ENCODE measurements around the gene GPD2.
"Not testable (repeated sequence)": the region's sequence is repeated elsewhere in the genome, so short reads cannot be mapped to it uniquely, and the experiment has no call there.

The GPD2 gene

DNA sequence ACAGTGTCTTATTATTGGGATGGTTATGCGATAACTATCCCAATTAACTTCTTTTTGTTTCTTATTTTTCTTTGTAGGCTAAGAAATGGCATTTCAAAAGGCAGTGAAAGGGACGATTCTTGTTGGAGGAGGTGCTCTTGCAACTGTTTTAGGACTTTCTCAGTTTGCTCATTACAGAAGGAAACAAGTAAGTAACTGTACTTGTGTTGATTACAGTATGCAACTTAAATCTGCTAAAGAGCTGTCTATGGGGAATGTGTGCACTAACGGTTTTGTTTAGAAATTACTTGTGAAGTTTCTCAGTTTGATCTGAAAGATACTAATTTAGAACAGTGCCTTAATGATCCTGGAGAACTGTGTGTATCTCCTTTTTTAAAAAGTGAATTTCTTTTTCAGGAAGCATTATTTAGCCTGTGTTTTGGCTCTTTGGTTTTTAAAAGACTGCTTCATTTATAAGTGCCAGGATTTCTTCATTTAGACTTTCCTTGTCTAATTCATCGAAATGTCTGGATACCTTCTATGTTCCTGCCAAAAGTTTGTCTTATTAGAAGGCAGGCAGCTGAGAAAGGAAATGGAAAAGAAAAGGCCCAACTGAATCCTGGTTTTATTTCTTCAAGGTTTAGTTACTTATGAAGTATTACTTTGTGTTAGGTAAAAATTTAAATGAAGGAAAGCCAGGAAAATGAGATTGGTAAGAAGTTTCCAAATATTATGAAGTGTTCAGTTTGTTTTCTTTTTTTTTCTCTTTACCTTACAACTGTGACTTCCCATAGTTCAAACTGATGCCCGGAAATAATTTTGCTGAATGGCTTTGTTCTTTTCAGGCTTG, 40.1 kb downstream of the GPD2 start:
- DNase-seq = no peak

DNA sequence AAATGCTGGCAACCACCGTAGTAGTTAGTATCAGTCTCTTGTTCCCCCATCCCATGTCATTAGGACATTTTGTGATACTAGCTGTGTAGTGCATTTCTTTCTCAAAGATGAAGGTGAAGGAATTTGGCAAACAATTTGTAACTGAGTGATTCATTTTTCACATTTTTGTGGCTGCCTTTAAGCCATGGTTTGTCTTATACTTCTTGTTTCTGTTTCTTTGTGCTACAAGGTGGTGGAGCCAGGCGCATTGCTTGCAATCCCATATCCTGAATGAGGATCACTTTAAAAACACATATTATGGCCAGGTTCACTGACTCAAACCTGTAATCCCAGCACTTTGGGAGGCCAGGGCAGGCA, 40.6 kb downstream of the GPD2 start:
- DNase-seq = no peak

DNA sequence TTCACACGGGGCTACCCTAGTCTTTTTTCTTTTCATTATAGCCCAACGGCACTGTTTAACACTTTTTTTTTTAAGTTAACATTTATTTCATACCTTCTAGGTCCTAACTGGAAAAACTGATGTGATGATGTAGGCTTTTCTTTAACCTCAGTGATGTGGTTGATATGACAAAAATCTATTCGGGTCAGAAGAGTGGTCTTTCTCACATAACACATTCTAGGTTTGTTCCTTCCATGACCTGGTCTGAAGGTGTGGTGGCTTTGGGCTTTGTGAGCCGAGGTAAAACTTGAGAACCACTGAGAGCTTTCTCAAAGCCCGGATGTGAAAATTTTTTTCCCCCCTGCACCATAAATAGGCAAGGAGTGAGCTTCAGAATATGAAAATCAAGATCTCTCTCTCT, 44.2 kb downstream of the GPD2 start:
- no peak for DNase-seq

DNA sequence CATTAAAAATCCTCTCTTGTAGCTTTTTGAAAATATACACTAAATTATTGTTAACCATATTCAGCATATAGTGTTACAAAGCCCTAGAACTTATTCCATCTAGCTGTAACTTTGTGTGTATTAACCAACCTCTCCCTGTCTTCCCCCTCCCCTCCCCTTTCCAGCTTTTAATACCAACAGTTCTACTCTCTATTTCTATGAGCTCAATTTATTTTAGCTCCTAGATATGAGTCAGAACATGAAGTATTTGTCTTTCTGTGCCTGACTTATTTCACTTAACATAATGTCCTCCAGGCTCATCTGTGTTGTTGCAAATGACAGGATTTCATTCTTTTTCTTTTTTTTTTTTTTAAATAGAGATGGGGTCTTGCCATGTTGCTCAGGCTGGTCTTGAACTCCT, 45.1 kb downstream of the GPD2 start:
- no peak for DNase-seq

DNA sequence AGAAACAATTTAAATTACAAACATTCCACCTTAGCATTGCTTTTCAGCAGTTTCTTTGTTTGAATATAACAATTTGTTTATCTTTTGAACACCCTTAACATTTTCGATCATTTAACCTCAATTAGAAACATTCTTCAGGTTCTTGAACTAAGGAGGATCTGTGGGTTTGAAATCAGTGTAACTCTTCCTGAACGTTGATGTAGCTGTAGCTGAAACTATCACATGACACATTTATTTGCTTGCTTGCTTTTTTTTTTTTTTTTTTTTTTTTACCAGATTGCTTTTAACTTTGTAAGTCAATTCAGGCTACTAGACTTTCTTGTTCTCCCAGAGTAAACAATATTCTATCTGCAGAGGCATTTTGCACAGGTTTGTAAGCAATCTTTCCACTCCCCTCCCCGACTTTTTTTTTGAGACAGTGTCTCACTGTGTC, 47.6 kb downstream of the GPD2 start:
- DNase-seq = no peak

DNA sequence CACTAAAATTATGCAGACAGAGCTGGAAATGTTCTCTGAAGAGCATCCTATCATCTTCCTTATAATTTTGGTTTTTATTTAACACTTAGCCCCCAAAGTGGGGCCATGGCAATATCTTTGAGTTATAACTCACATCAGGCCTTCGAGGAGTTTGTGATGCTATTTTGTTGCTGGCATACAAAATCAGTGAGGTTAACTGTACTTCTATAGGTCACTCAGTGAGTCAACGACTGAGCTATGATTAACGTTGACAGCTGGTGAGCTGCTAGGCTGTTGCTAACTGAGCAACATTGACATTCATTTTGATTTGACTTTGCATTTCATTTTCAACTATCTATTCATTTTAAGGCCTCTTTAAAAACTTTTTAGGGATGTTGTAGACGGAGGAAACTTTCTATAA, 50.0 kb downstream of the GPD2 start:
- no peak for DNase-seq

DNA sequence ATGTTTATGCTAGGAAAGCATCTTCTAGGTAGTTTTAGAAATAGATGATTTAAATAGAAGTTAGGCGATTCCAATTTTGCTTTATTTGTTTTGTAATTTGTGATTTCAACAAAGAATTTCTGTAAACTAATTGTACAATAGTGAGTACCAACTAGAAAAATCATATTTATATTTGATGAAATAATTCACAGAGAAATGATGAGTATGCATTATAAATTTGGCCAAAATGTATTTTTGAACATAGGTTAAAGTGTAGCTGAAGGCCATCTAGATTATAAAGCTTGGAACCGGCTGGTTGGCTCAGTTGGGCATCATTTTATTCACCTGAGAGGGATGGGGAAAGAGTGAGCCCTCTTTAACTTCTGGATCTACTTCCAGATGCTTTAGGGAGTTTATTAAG, 50.4 kb downstream of the GPD2 start:
- DNase-seq = no peak

DNA sequence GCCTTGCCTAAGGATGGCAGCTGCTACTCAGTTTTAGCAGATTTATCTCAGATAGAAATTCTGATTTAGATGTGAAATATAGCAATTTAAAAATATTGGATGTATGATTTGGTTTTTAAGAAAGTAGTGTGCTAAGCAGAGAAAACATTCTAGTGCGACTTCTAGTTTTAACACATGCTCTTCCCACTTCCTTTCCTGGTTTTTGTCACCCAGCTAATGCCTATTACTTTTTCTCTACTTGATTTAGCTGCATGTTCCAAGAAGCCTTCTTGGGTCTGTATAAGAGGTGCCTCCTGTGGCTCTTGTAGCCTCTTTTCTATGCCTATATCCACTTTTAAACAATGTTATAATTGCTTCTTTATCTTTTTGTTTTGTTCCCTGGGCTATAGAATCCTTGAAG, 53.0 kb downstream of the GPD2 start:
- no peak for DNase-seq

DNA sequence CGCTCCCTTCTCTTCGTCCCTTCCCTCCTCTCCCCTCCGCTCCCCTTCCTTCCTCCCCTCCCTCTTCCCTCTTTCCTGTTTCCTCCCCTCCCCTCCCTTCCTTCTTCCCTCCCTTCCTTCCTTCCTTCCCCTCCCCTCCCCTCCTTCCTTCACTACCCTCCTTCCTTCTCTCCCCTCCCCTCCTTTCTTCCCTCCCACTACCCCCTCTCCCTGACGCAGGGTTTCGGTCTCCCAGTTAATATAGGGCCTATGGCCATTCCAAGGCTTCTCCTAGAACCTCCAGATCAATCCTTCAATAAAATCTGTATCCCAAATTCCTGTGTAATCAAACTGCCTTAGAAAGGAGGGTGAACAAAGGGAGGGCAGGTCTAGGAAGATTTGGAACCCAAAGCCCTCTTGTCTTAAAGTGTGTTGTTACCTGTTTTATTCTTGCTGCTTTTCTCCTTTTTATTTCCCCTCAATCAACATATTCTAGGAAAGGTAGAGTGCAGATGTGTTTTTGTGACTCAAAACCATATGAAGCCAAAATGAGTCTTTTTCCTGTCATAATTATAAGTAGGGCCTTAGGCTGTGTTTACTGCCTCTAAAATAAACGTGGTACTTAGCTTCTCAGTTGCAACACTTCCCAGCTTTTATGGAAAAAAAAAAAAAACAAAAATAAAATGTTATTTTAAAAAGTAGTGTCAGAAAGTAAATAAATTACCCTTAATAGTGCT, 53.7 kb downstream of the GPD2 start:
- no peak for DNase-seq

DNA sequence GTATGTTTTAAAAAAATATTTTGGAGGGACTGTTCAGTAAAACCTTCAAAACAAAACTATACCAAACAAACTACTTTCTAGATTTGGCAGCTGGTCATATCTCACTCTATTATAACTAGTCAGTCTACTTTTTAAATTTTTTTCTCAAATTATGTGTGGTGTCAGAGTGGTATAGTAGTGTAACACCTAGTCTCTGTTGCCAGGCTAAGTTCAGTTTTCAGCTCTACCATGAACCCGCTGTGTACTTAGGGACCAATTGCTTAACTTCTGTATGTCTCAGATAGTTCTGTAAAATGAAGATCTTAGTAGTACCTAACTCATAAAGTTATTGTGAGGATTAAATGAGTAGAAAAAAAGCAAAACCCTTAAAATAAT, 54.3 kb downstream of the GPD2 start:
- DNase-seq = no peak

DNA sequence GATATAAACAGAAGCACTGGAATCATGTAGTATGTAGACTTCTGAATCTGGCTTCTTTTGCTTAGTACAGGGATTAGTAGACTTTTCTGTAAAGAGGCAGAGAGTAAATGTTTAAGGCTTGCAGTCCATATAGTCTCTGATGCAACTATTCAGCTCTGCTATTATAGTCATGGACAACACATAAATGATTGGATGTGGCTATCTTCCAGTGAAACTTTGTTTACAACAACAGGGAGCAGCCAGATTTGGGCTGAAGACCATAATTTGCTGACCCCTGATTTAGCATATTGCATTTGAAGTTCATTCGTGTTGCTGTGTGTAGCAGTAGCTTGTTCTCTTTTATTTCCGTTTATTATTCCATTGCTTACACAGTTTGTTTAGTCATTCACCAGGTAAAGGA, 55.0 kb downstream of the GPD2 start:
- no peak for DNase-seq

DNA sequence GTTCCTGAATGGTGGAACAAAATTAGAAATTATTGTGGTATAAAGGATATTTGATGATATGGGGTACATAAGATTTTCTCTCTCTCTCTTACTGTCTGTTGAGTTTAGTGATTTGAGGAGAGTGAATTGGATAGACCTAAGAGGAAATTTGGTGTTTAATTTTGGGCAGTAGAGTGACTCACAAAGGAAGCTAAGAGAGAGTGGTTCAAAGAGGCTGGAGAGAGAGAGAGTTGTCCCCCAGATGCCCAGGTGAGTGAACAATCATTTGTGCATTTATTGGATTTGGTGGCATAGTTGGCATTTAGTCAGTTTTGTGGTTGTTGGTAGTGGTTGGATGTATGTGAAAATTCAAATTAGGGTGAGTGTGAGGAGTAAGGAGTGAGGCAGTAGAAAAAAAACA, 56.8 kb downstream of the GPD2 start:
- no peak for DNase-seq

DNA sequence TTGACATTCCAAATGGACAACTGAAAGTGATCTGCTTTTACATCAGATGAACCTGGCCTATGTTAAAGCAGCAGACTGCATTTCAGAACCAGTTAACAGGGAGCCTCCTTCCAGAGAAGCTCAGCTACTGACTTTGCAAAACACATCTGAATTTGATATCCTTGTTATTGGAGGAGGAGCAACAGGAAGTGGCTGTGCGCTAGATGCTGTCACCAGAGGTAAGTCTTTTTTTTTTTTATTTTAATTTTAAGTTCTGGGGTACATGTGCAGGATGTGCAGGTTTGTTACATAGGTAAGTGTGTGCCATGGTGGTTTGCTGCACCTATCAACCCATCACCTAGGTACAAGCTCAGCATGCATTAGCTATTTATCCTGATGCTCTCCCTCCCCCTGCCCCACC, 59.8 kb downstream of the GPD2 start:
- not testable (repeated sequence) for DNase-seq

DNA sequence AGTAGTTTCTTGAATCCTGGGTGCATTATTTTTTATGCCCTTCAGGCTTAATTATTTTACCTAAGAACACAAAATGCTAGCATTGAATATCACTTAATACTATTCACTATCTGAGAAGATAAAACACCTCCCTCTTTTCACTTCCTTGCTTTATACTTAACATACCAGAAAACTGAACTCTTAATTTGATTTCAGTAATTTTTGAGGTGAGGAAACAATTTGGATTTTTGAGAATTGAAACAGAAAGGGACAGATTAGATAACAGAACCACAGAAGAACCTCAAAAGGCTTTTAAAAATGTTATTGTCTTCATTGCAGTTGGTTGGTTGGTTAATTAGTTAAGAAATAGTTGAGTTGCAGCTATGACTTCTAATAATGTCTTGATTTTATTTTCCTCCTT, 69.5 kb downstream of the GPD2 start:
- no peak for DNase-seq

DNA sequence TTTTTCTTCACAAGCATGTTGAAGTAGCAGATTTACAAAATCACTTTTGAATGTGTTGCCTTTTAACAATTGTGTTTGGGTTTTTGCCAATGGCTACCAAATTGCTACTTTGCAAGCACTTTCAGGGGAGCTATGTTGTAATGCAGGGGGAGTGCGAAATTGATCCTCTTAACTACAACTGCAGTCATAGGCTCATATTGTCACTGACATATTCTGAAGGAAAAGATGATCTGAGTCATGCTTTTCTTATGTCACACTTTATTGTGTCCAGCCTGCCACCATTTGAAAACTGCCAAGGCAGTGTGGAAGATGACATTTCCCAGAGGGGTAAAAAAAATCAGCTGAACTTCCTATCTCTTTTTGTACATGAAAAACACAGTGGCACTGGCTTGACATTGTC, 74.9 kb downstream of the GPD2 start:
- peak; percentile 13 for DNase-seq

DNA sequence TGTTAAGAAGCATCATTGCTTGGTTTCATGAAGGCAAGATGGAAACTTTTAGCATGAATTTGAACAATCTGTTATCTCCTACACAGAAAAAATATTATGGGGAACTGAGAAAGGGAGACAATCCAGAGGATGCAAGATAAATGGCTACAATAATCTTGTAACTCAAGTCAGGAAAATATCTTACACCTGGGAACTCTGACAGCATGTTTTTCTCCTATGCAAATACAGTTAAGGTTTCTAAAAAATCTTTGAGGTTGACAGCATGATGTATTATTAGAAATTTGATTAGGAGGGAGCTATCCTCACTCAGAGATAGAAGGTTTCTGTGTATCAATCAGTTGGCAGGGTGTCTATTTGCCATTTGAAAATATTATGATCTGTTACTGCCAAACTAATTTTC, 75.6 kb downstream of the GPD2 start:
- no peak for DNase-seq

DNA sequence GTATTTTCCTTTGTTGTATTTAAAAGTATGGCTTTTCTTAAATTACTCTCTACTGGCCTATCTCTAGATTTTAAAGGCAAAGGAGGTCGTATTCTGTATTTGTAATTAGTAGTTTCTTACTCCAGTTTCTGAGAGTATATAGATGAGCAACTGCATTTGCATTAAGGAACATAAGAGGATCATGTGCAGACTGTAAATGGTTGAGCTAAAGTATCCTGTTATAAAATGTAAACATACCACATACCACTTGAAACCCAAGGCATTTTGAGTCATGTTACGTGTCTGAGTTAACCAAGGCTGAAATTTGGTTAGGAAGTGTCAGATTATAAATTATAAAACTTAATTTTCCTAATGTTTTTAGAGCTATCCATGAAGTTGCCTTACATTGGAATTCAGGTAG, 76.3 kb downstream of the GPD2 start:
- DNase-seq = no peak

DNA sequence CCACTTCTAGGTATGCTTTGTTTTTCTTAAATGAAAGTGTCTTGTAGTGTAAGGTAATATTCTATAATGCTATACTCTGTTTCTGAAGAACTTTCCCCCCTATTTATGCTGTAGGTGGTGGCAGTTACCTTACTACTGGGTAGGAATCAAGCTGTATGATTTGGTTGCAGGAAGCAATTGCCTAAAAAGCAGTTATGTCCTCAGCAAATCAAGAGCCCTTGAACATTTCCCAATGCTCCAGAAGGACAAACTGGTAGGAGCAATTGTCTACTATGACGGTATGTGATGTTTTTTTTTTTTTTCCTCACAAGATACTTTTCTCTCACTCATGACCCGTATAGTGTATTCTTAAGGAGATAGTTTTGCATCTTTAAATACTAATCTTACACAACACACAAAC, 77.0 kb downstream of the GPD2 start:
- DNase-seq = no peak

DNA sequence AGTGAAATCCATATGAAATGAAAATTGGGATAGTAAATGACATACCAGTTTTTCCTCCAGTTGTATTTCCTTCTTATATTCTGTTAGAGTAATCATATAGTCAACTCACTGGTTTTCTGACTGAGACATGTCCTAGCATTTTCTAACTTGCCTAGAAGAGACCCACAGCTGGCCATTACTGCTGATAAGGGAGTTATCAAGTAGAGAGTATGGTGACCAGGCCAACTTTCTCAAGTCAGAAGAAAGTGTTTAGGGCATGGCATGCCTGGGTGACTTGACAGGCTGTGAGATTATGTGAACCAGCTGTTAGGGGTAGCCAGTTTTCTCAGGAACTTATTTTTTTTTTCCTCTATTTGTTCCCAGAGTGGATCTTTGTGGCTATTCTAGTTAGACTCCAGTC, 81.2 kb downstream of the GPD2 start:
- no peak for DNase-seq

DNA sequence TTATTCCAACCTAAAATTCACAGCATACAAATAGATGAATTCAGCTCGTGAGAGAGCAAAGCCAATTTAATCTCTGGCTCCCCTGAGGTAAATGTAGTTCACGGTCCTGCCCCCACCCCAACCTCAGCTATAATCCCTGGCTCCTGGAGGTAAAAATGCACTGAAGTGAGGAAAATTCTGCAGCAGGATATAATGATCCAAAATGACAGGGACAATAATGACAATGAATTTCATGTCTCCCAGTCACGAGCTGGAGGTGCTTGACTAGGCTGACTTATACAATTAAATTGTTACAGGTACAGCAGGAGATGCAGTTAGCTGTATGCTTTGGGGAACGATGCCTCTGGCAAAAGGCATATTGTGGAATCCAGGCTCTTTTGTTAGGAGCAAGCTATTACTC, 82.0 kb downstream of the GPD2 start:
- DNase-seq = no peak

DNA sequence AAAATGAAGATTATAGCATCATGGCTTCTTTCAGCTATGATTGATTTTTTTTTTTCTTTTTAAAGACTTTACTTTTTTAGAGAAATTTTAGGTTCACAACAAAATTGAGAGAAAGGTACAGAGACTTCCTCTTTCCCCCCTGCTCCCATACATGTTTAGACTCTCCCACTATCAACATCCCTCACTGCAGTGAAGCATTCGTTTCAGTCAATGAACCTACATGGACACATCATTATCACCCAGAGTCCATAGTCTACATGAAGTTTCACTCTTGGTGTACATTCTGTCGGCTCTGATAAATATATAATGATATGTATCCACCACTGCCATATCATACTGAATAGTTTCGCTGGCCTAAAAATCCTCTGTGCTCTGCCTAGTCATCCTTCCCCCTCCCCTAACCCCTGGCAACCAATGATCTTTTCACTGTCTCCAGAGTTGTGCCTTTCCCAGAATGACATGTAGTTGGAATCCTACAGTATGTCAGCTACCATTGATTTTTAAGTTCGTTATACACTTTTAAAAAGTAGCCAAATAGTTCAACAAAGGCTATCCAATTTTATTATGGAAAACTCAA, 86.8 kb downstream of the GPD2 start:
- no peak for DNase-seq

DNA sequence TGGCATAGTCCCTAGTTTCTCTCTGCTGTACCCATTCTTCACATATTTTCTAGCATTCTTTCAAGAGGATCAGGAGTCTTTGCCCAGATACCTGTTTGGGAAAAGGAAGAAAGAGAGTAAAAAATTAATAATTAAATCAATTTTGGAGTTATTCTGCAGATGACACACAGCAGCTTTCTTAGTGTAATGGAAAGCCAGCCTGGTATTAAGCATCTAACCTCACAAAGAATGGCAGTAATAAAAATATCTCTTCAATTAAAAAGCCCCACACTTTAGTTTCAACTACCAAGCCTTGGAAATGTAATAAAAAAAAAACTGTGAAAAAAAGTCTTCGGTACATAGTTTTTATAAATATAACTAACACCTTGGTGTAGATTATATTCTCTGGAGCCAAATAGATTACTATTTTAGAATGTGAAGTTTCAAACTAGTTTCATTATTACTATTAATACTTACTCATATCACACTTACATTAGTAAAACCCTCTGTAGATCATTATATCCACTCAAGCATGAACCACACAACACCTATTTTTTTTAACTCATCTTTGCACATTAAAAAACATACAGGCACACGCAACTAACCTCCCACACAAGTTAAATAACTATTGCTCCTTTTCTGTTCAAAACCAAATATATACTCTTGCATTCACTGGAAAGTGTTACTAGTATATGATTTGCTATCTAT, 90.9 kb downstream of the GPD2 start:
- DNase-seq = no peak

DNA sequence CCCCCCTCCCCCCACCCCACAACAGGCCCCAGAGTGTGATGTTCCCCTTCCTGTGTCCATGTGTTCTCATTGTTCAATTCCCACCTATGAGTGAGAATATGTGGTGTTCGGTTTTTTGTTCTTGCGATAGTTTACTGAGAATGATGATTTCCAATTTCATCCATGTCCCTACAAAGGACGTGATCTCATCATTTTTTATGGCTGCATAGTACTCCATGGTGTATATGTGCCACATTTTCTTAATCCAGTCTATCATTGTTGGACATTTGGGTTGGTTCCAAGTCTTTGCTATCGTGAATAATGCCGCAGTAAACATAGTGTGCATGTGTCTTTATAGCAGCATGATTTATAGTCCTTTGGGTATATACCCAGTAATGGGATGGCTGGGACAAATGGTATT, 92.4 kb downstream of the GPD2 start:
- not testable (repeated sequence) for DNase-seq

DNA sequence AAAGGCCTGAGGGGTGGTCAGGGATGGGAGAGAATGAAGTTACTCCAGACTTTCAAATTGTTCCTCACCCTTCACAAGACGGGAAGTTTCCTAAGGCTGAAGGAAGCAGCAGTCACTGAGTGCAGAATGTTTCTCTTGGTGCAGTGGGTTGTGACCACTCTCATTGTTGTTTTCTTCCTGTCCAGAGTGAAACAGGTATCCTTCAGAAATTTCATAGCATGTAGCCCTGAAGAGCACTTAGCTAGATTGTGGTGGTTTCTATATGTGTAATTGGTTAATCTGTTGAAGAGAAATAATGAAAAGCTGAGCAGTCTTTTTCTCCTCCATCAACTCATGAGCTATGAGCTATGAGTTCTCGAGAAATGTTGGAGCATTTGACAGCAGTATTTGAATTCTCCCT, 96.8 kb downstream of the GPD2 start:
- DNase-seq = no peak
